Stimulated activated CD8-positive, alpha-beta memory T cell treated with anti-CD3 and anti-CD28 coated beads, Interleukin-2, amount 100 ng/mL, for 1 hour (primary cell): ENCODE measurements around the gene PCMTD2.
A peak's percentile ranks its signal among the peaks of the same experiment; 100 is the strongest.

ENCODE experiments used
- DNase-seq, 2 donors: peaks; one replicate each; pipeline ENCODE4 v3.0.0-alpha.2; 2020; ENCODE audit warnings: low read depth in 2 of 2

PCMTD2 gene

DNA sequence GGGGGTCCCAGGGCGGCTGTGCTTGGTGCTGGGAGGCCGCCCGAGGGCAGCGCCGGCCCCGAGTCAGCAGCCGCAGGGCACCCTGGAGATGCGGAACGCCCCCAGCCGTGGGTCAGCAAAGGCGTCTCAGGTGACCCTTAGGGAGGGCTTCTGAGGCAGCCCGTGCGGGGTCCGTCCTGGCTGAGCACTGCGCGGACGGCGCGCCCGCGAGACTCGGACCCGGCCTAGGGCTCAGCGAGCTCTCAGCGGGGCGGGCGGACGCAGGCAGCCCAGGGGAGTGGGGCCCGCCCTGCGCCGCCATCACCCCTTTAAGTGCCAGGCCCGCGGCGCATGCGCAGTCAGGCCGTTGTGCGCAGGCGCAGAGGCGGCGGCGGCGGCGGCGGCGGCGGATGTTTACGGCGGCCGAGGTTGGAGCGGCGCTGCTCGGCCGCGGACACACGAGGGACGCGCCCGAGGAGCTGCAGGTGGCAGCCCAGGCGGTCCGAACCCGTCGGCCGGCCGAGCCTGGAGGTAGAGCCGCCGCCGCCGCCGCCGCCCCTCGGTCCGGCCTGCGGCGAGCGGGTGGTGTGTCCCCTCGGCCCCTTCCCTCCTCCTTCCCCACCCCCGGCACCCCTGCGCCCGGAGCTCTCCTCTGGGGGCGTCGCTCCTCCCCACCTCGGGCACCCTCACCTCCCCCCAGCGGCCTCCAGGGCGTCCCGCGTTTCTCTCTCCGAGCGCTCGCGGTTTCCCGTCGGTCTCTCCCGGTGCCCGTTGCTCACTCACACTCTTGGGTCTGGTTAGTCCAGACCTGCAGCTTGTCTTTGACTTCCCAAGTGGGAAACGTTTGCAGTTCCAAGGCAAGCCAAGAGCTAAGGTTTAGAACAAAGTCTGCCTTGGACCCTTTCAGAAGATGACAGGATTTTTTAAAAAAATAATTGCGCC, at the start of gene PCMTD2:
TSS of gene PCMTD2 (plus strand) at position 388 of the 921 bp plus-strand sequence. CDS start 4,218 bp downstream, outside the sequence.
- peak; percentile 69 to 73 for DNase-seq

DNA sequence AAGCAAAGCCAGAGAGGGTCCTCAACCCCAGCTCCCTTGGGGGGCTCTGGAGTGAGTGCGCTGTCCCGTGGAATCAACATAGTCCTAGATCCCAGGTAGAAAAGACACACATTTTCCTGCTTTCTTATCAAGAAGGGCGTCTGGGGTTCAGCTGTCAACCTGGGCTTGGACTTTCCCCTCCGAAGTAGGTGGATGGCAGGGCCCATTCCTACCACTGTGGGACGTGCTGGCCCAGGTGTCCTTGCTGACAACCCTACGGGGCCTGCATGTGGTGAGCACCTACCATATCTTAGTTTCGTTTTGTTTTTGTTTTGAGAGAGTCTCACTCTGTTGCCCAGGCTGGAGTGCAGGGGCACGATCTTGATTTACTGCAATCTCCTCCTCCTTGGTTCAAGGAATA, 48.9 kb upstream of the PCMTD2 start:
- no peak for DNase-seq

DNA sequence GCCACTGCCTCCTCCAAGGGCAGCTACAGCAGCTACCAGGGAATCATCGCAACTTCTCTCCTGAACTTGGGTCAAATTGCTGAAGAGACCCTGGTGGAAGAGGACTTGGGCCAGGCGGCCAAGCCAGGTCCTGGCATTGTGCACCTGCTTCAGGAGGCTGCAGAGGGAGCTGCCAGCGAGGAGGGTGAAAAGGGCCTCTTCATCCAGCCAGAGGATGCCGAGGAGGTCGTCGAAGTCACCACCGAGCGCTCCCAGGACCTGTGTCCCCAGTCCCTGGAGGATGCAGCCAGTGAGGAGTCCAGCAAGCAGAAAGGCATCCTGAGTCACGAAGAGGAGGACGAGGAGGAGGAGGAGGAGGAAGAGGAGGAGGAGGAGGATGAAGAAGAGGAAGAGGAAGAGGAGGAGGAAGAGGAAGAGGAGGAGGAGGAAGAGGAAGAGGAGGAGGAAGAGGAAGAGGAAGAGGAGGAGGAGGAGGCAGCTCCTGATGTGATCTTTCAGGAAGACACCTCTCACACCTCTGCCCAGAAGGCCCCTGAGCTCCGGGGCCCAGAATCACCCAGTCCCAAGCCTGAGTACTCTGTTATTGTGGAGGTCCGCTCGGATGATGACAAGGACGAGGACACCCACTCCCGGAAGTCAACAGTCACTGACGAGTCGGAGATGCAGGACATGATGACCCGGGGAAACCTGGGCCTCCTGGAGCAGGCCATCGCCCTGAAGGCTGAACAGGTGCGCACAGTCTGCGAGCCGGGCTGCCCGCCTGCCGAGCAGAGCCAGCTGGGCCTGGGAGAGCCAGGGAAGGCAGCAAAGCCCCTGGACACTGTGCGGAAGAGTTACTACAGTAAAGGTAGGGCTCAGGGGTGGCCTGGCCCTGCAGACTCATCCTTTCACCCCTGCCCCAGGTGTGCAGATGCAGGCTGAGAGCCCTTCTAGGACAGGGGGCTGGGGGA, 47.6 kb upstream of the PCMTD2 start:
- no peak for DNase-seq

DNA sequence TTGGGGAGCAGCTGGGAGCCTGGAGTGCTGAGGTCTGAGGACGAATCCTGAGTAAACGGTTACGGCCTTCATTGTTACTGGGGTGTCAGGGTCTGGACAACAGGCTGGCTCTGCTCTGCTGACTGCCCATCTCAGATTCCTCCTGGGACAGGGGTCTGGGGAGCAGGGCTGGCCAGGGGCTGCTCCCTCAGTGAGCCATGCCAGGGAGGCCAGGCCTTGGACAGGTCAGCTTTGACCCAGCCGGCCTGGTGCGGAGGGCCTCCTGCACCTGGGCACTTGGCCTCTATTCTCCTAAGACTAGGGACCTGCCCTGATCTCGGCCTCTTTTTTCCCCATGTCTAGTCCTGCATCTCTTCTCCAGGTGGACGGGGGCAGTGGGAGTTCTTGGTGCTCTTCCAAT, 46.4 kb upstream of the PCMTD2 start:
- DNase-seq: no peak

DNA sequence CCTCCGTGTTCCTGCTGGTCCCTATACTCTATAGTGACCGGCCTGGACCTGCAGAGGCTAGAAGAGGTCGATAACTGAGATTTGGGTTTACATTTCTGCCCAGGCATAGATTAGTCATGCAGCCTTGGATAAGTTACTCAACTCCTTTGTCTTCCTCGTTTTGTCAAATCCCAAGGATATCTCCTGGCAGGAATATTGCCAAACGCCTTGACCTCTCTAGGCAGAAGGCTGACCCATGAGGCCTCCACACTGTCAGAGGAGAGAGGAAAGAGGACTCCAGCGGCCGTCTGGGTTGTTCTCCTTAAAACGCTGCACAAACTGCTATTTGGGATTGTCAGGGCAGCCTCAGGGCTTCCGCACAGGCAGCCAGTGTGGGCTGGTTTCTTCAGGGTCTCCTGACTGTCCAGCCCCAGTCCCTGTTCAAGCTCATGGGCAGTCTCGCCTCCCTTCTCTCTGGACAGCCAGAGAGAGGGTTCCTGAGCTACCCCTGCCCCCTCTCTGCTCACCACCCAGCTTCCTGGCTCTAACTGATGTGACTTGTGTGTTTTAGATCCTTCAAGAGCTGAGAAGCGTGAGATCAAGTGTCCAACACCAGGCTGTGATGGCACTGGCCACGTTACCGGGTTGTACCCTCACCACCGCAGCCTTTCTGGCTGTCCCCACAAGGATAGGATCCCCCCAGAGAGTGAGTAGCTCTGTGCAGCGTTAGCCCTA, 44.7 kb upstream of the PCMTD2 start:
- DNase-seq: no peak

DNA sequence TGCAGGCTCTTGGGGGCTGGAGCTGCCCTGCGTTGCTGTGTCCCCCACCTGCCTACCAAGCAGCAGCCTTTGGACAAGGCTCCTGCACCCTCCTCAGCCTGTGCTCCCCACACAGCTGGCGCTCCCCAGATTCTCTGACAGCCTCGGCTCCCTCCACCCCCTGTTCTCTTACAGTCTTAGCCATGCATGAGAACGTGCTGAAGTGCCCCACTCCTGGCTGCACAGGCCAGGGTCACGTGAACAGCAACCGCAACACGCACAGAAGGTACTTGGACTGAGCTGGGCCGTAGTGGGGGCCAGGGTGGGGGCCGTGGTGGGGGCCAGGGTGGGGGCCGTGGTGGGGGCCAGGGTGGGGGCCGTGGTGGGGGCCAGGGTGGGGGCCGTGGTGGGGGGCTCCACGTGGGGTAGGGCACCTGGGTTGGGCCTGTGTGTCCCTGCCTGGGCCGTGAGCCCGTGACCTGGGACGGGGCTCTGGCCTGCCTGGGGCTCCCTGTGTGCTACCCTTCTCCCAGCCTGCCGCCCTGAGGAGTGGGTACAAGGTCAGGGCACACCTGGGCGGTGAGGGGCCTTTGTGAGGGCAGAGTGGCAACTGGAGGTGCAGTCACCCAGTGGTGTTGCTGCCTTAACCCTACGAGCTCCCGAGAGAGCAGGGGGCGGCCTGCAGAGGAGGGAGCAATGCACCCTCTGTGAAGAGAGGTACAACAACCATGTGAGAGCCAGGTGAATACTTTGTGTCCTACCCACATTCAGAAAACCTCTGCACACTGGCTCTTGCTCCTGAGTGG, 43.5 kb upstream of the PCMTD2 start:
- DNase-seq: no peak

DNA sequence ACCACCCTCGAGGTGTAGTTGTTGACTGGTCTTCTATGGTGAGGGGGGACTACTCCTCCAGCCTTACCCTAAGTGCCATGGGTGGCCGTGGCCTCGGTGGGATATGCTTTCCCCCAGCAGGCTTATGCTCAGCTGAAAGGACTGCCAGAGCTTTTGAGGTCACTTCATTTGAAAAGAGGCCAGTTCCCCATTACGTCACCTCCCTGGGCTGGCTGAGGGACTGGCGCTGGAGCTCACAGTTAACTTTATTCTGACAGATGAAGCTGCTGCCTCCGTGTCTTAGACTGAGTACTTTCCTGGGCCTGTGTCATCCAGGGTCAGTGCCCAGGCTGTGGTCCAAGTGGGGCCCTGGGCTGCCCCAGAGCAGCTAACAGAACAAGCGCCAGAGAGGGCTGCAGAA, 42.8 kb upstream of the PCMTD2 start:
- DNase-seq: no peak

DNA sequence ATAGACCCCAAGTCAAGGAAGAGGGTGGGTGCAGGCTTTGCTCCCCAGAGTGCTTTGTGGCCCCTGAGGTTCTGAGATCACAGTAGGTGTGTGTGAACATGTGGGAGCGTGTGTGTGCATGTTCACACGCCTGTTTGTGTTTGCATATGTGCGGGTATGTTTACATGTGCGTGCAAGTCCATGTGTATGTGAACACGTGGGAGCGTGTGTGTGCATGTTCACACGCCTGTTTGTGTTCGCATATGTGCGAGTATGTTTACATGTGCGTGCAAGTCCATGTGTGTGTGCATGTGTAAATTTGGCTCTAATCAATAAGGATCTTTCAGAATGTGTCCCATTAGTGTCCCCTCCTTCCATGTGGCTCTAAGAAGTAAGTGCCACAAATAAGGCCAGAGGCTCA, 41.4 kb upstream of the PCMTD2 start:
- DNase-seq: no peak

DNA sequence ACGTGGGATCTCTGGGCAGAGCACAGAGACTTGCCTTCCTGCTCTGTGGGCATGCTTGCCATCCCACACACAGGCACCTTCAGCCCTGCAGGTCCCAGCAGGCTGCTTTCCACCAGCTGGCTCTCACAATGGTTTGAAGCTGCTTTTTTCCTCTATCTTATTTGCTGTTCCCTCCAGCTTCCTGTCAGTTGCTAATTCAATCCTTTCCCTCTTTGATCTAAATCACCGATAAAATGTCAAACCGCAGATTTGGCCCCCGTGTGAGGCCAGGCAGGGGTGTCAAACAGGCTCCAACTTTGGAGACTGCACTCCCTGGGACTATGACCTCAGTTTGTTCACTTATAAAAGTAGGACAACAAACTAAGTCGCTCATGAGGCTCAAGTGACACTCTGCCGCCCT, 40.6 kb upstream of the PCMTD2 start:
- no peak for DNase-seq

DNA sequence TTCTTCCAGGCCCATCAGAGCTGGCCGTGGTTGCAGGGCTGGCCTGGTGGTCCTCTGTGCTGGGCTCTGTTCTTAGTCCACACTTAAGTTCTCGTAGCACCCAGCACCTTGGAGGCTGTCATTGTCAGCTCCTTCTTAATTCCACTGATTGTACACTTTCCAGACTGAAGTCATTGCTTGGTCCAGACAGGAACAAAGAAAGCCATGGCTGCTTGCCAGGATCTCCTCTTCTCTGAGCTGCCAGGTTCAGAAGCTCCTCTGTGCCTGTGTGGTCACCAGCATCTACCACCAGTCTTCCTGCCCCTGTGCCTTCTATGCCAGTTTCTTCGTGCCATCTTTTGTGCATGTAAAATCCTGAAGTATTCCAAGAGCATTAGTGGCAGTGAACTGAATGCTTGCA, 39.5 kb upstream of the PCMTD2 start:
- no peak for DNase-seq

DNA sequence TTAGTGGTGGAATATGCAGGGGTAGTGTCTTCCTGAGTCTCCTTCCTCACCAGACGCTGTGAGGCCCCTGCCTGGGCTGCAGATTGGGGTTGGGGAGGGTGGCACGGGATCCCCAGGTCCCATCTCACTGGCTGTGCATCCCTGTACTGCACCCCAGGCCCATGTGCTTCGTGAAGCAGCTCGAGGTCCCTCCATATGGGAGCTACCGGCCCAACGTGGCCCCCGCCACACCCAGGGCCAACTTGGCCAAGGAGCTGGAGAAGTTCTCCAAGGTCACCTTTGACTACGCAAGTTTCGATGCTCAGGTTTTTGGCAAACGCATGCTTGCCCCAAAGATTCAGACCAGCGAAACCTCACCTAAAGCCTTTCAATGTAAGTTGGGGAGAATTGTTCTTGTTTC, 38.6 kb upstream of the PCMTD2 start:
- DNase-seq: no peak

DNA sequence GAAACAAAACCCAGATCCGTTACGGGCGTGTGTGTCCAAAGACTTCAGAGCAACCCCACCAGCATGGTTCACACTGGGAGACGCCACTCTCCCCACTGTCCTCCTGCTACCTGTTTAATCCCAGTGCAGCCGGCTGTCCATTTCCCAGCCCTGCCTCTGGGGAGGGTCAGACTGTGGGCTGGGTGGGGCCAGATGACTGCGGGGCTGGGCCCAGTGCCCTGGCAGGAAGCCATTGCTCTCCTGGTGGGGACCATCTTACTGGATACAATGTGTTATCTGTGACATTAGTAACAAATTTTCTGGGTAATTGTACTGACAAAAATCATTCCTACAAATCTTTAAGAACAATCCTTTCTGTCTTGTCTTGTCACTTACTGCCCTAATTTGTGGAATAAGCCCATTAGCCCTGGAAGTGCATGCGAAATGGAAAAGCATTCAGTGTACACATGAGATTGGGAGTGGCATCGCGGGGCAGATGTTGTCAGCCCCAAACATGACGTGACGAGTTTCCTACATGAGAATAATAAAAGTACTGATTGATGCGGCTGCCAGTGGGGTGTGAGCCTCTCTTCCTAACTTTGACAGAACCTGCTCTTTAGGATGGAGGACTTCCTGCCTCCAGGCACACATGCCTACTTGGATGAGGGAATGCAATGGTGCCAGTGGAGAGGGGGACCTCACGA, 37.9 kb upstream of the PCMTD2 start:
- DNase-seq: no peak

DNA sequence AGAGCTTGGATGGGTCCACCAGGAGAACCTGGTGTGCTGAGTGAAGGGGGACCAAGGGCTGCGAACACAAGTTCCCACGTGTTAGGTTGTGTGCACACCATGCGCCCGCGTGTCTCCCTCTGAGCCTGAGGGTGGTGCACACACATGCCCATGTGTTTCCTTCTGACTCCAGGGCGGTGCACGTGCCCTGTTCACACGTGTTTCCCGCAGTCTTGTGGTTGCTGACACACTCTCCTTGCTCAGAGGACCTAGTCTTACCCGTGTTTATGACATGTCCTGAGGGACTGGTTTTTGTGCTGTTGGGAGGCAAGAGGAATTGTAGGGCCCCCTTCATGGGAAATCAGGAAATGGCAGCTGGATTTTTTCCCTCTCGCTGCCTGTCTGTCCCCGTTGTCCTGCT, 36.3 kb upstream of the PCMTD2 start:
- no peak for DNase-seq

DNA sequence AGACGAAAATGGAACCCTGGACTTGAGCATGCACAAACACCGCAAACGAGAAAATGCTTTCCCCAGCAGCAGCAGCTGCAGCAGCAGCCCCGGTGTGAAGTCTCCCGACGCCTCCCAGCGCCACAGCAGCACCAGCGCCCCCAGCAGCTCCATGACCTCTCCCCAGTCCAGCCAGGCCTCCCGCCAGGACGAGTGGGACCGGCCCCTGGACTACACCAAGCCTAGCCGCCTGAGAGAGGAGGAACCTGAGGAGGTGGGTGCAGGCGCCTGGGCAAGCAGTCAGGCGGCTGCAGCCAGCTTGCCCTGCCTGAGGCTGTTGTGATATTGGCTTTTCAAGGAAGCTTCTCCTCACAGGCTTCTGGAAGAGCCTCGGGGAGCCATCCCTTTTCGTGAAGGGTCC, 35.8 kb upstream of the PCMTD2 start:
- DNase-seq: no peak

DNA sequence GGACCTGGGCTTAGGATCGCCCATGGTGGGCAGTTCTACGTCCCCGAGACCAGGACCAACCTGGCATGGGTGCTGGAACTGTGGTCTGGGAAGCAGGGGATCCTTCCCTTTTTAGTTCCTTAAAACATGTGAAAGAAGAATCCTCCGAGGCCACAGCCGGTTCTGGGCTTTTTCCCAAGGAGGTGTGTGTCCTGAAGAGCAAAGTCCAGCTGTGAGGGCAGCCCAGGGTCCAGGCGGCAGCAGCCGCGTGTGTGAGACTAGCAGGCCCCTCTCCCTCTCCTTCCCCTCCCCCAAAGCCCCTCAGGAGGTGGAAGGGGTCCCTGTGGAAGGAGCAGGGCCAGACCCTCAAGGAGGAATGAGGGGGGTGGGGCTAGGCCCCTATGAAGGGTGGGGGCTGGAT, 35.1 kb upstream of the PCMTD2 start:
- DNase-seq: no peak

DNA sequence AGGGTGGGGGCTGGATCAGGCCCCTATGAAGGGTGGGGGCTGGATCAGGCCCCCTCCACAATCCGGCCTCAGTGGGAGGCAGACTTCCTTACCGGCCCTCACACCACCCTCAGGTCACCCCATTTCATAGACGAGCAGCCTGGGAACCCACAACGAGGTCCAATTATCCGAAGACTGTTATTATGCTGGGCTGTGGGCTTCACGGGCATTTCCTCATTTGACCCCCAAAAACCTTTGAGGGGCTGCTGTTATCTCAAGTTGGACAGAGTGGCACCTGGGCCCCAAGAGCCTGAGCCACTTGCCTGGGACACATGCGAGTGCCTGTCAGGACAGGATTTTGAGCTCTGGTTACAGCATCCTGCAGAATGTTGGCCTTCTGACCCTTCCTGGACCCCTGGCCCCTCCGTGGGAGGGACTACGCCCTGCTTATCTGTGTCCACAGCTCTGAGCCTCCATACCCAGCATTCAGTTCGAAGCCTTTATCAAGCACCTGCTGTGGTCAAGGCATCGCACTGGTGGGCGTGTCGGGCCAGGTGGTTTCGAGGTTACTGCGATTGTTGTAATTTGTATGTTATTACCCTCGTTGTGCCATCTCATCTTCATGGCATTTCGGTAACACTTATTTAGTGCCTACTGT, 34.5 kb upstream of the PCMTD2 start:
- DNase-seq: no peak

DNA sequence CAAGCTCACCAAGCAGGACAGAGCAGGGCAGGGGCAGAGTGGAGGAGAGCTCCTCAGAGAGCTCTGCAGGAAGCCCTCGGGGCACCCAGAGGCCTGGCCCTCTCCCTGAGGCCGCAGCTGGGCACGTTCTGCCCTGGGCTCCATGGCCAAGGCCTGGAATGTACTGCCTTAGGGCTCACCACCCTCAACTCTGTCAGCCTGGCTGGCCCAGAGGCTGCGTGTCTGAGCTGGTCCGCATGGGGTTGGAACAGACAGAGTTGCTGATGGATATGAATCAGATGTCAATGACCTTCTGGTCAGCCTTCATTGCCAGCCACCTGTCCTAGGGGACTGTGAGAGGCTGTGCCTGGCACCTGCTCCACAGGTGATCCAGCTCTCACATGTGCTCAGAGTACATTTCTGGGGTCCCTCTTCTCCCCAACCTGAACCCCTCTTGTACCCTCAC, 33.2 kb upstream of the PCMTD2 start:
- no peak for DNase-seq

DNA sequence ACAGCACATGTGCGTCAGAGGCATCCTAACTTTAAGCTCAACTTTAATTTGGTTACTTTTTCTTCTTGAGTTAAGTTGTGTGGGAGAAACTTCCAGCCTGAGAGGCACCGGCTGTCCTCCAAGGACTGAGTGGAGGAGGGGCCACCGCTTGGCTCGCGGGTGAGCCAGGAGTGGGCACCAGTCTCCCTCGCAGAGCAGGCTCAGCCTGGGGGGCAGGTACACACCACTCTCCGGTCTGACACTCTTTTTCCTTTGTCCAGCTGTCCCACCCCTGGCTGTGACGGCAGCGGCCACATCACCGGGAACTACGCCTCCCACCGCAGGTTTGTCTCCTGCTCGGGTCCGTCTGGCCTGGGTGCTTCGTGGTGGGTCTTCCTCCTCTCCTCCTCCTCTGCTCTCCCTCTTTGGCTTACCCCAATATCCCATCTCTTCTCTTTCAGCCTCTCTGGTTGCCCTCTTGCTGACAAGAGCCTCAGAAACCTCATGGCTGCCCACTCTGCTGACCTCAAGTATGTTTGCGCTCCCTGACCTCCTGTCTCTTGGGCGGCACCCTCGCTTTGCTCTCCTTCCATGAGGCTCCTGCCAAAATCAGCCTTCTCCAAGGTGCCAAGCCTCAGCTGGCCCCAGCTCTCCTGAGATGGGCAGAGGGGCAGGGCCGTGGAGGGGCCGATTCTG, 32.6 kb upstream of the PCMTD2 start:
- no peak for DNase-seq

DNA sequence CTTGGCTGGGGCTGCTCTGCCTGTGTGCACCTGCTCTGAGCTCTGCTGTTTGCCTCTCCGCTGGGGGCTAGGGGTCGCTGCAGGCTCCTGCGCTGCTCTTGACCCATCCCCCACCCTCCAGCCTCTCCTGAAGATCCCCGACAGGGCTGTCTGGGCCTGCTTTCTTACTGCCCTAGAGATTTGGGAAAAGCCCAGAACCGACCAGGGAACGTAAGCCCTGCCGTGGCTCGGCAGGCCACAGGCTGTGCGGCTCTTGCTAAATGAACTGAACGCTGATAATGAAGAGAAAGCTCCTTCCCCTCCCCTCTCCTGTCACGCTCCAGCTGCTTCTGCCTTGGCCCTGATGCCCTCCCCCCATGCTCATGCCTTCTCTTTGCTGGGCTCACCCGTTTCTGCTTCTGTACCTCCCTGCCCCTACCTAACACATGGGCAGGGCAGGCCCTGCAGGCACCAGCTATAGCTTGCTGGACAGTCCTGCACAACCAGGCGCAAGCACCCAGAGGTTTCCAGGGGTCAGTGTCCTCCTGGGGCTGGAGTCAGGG, 32.0 kb upstream of the PCMTD2 start:
- no peak for DNase-seq
